HG03571 (cell line): ENCODE results near the gene SPAG16.
"Not testable (repeated sequence)": the region's sequence is repeated elsewhere in the genome, so short reads cannot be mapped to it uniquely, and the experiment has no call there.

Source experiments
- ATAC-seq: cut with Tn5 transposase; IDR thresholded peaks from one replicate; pipeline ENCODE4 v1.9.1; 2021; ENCODE audit not compliant: unreplicated experiment

The SPAG16 gene

GRCh38 chr2:214062279-214062678 is 778.0 kb downstream of the SPAG16 start:
- not testable (repeated sequence) for ATAC-seq

GRCh38 chr2:214064471-214064870 is 780.2 kb downstream of the SPAG16 start:
- no peak for ATAC-seq

GRCh38 chr2:214066862-214067261 is 782.6 kb downstream of the SPAG16 start:
- no peak for ATAC-seq

- no peak for ATAC-seq
Measured at GRCh38 chr2:214069254-214069653, 785.0 kb downstream of the SPAG16 start.

- no peak for ATAC-seq
Measured at GRCh38 chr2:214075456-214075855, 791.2 kb downstream of the SPAG16 start.

- ATAC-seq, result no peak
Measured at GRCh38 chr2:214076527-214076926, 792.3 kb downstream of the SPAG16 start.

GRCh38 chr2:214077727-214078126 is 793.5 kb downstream of the SPAG16 start:
- ATAC-seq, result no peak

- no peak for ATAC-seq
Measured at GRCh38 chr2:214079032-214079431, 794.8 kb downstream of the SPAG16 start.

- no peak for ATAC-seq
Measured at GRCh38 chr2:214088536-214088935, 804.3 kb downstream of the SPAG16 start.

- no peak for ATAC-seq
Measured at GRCh38 chr2:214096208-214096715, 812.0 kb downstream of the SPAG16 start.

- ATAC-seq, result no peak
Measured at GRCh38 chr2:214098811-214099210, 814.5 kb downstream of the SPAG16 start.

- no peak for ATAC-seq
Measured at GRCh38 chr2:214100488-214100887, 816.2 kb downstream of the SPAG16 start.

- ATAC-seq, result no peak
Measured at GRCh38 chr2:214103276-214104001, 819.2 kb downstream of the SPAG16 start.

GRCh38 chr2:214104219-214104618 is 820.0 kb downstream of the SPAG16 start:
- ATAC-seq, result no peak

- ATAC-seq, result no peak
Measured at GRCh38 chr2:214104967-214105366, 820.7 kb downstream of the SPAG16 start.

GRCh38 chr2:214107726-214108125 is 823.5 kb downstream of the SPAG16 start:
- no peak for ATAC-seq

GRCh38 chr2:214108598-214108997 is 824.3 kb downstream of the SPAG16 start:
- no peak for ATAC-seq

- ATAC-seq, result no peak
Measured at GRCh38 chr2:214117054-214117453, 832.8 kb downstream of the SPAG16 start.

- no peak for ATAC-seq
Measured at GRCh38 chr2:214126135-214126534, 841.9 kb downstream of the SPAG16 start.

- no peak for ATAC-seq
Measured at GRCh38 chr2:214127170-214127569, 842.9 kb downstream of the SPAG16 start.

- no peak for ATAC-seq
Measured at GRCh38 chr2:214127571-214127970, 843.3 kb downstream of the SPAG16 start.

- no peak for ATAC-seq
Measured at GRCh38 chr2:214128040-214128439, 843.8 kb downstream of the SPAG16 start.

- no peak for ATAC-seq
Measured at GRCh38 chr2:214130114-214130513, 845.9 kb downstream of the SPAG16 start.
